ENCODE data around the gene WDR11. TPM values are rescaled to one million over a fixed set of nuclear protein-coding genes. Genes with fewer than 3 reads are reported as not detected.

WDR11 gene
- total and polyA plus RNA-seq, 2 donors from 2014 or later, result 20.5 to 60.8 TPM

- peak; percentile 60 for FAIRE-seq
Observed at GRCh38 chr10:120942806-120943413, 91.7 kb downstream of the WDR11 start.

DNA sequence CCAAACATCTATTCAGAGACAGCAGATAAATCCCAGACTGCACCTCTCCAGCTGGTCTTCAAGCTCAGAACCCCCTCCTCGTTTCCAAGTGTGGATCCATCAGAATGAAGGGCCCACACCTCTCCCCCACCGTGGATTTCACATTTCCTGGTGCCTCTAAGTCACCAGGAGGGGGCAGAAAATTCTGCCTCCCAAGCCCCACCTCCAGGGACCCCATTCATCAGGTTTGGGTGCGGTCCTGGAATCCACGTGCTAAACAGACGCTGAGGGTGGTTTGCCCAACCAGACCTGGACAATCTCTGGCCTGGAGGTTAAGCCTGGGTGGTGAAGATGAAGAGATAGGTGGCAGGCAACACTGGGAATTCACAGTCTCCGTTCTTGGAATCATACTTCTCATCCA is 92.4 kb downstream of the WDR11 start:
- intact Hi-C loops (cut with DNase I), result loop anchor here (10.0 kb wide), 2 partner anchors 791 to 951 kb away; no protein-coding TSS in a partner anchor
- TF ChIP-seq, protein P1, sequence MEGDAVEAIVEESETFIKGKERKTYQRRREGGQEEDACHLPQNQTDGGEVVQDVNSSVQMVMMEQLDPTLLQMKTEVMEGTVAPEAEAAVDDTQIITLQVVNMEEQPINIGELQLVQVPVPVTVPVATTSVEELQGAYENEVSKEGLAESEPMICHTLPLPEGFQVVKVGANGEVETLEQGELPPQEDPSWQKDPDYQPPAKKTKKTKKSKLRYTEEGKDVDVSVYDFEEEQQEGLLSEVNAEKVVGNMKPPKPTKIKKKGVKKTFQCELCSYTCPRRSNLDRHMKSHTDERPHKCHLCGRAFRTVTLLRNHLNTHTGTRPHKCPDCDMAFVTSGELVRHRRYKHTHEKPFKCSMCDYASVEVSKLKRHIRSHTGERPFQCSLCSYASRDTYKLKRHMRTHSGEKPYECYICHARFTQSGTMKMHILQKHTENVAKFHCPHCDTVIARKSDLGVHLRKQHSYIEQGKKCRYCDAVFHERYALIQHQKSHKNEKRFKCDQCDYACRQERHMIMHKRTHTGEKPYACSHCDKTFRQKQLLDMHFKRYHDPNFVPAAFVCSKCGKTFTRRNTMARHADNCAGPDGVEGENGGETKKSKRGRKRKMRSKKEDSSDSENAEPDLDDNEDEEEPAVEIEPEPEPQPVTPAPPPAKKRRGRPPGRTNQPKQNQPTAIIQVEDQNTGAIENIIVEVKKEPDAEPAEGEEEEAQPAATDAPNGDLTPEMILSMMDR (IDR thresholded peaks at IDR 0.05; ENCODE audit: borderline replicate concordance, extremely low read depth, insufficient read depth), result no peak
- Histone ChIP-seq H3K27ac (ENCODE audit: low read depth in 2 of 2, low read length in 2 of 2) (no peak overlapping the region), H3K9me3 (ENCODE audit: control insufficient read depth in 2 of 3, insufficient read depth in 1 of 3, low read length in 3 of 3) (no peaks in the 10 kb centered on the region), H3K4me1 (ENCODE audit: control insufficient read depth in 2 of 3, insufficient read depth in 2 of 3, low read depth in 1 of 3, low read length in 3 of 3) (no peaks in the 10 kb centered on the region), H3K27me3 (ENCODE audit: control insufficient read depth, insufficient read depth, low read length) (no peaks in the 10 kb centered on the region), H3K36me3 (ENCODE audit: control insufficient read depth in 2 of 3, insufficient read depth in 3 of 3, low read length in 3 of 3) (no peaks in the 10 kb centered on the region), H3K9ac (ENCODE audit: low read length in 3 of 3) (no peak overlapping the region), H3K4me3 (ENCODE audit: low read length in 3 of 3) (no peak overlapping the region)
- DNase-seq (peak in 1 of 5 donors; percentile 30), FAIRE-seq (no peak)

More at GRCh38 chr10:120942806-120943413, 91.7 kb downstream of the WDR11 start:
- intact Hi-C loops (cut with DNase I), result loop anchor here (10.0 kb wide), 2 partner anchors 792 to 952 kb away; no protein-coding TSS in a partner anchor
- H3K27me3 ChIP-seq (ENCODE audit: control insufficient read depth, insufficient read depth, low read length), result no peaks in the 10 kb centered on the region
- DNase-seq, result peak; percentile 90 to 93 (median 90)
- no peak overlapping the region for H3K27ac ChIP-seq (ENCODE audit: low read depth in 2 of 2, low read length in 2 of 2)
- no peaks in the 10 kb centered on the region for H3K36me3 ChIP-seq (ENCODE audit: control insufficient read depth in 2 of 3, insufficient read depth in 3 of 3, low read length in 3 of 3)
- H3K4me3 ChIP-seq (ENCODE audit: low read length in 3 of 3), result no peak overlapping the region
- no peaks in the 10 kb centered on the region for H3K9me3 ChIP-seq (ENCODE audit: control insufficient read depth in 2 of 3, insufficient read depth in 1 of 3, low read length in 3 of 3)
- no peaks in the 10 kb centered on the region for H3K4me1 ChIP-seq (ENCODE audit: control insufficient read depth in 2 of 3, insufficient read depth in 2 of 3, low read depth in 1 of 3, low read length in 3 of 3)
- TF ChIP-seq, protein P1 (IDR thresholded peaks at IDR 0.05; ENCODE audit: borderline replicate concordance, extremely low read depth, insufficient read depth), result peak; percentile 88
- no peak overlapping the region for H3K9ac ChIP-seq (ENCODE audit: low read length in 3 of 3)

GRCh38 chr10:120944586-120945125 is 93.5 kb downstream of the WDR11 start:
- FAIRE-seq, result no peak

More at GRCh38 chr10:120944586-120945125, 93.5 kb downstream of the WDR11 start:
- H3K9ac ChIP-seq (ENCODE audit: low read length in 3 of 3), result no peak overlapping the region
- DNase-seq, result peak in 1 of 5 donors; percentile 38
- H3K9me3 ChIP-seq (ENCODE audit: control insufficient read depth in 2 of 3, insufficient read depth in 1 of 3, low read length in 3 of 3), result no peaks in the 10 kb centered on the region
- no peak overlapping the region for H3K27ac ChIP-seq (ENCODE audit: low read depth in 2 of 2, low read length in 2 of 2)
- intact Hi-C loops (cut with DNase I), result loop anchor here (5.0 to 10.0 kb wide), 3 partner anchors 658 to 950 kb away; no protein-coding TSS in a partner anchor
- H3K4me3 ChIP-seq (ENCODE audit: low read length in 3 of 3), result no peak overlapping the region
- H3K4me1 ChIP-seq (ENCODE audit: control insufficient read depth in 2 of 3, insufficient read depth in 2 of 3, low read depth in 1 of 3, low read length in 3 of 3), result peaks cover 0 to 3% (median 3%) of the 10 kb centered on the region in 3 donors
- H3K36me3 ChIP-seq (ENCODE audit: control insufficient read depth in 2 of 3, insufficient read depth in 3 of 3, low read length in 3 of 3), result no peaks in the 10 kb centered on the region
- H3K27me3 ChIP-seq (ENCODE audit: control insufficient read depth, insufficient read depth, low read length), result no peaks in the 10 kb centered on the region
- TF ChIP-seq, protein P1 (IDR thresholded peaks at IDR 0.05; ENCODE audit: borderline replicate concordance, extremely low read depth, insufficient read depth), result no peak

All from kidney (tissue), 14 donors.